HepG2 (cell line): ENCODE results near the gene MIGA2. TPM values are rescaled to one million over a fixed set of nuclear protein-coding genes. Genes with fewer than 3 reads are reported as not detected.

Source experiments
- JUNB ChIP-seq: sonication (generic); formaldehyde crosslinking; IDR thresholded peaks from 2 replicates; pipeline ENCODE4 v1.8.0; 2022; ENCODE audit warnings: missing genetic modification reagents, mild to moderate bottlenecking, borderline replicate concordance
- KLF9 ChIP-seq: IDR thresholded peaks from 2 replicates; pipeline ENCODE4 v1.6.1; 2016; ENCODE audit warnings: low read depth
- NKX3-1 ChIP-seq: sonication (generic); formaldehyde crosslinking; IDR thresholded peaks from 2 replicates; pipeline ENCODE4 v1.5.0; 2020; ENCODE audit warnings: missing genetic modification reagents
- POLR2AphosphoS2 ChIP-seq: IDR thresholded peaks from 2 replicates; pipeline ENCODE4 v1.6.1; 2011; ENCODE audit warnings: low read depth, low read length, improper control_type of control experiment
- RELA ChIP-seq: sonication (generic); formaldehyde crosslinking; IDR thresholded peaks from 2 replicates; pipeline ENCODE4 v1.4.0; 2020; ENCODE audit warnings: missing genetic modification reagents
- SP1 ChIP-seq, 2 experiments: fragments of 450-650 bp in 1 of 2; sonication (generic) in 1 of 2; formaldehyde crosslinking in 1 of 2; IDR thresholded peaks; 2 replicates each; pipeline versions ENCODE4 v1.4.0 to v1.6.1; 2016 to 2020; ENCODE audit warnings: missing genetic modification reagents in 1 of 2
- TAF15 ChIP-seq: fragments of 200-400 bp; formaldehyde crosslinking; IDR thresholded peaks from one replicate; pipeline ENCODE4 v1.6.1; 2018; ENCODE audit warnings: mild to moderate bottlenecking, low read depth, low read length; ENCODE audit not compliant: poor library complexity, severe bottlenecking
- ZBTB20 ChIP-seq: sonication (generic); formaldehyde crosslinking; IDR thresholded peaks from 2 replicates; pipeline ENCODE4 v1.8.1; 2023; ENCODE audit warnings: missing genetic modification reagents, low read depth, mild to moderate bottlenecking, borderline replicate concordance
- ZNF609 ChIP-seq: sonication (generic); formaldehyde crosslinking; IDR thresholded peaks from 2 replicates; pipeline ENCODE4 v1.4.0; 2020; ENCODE audit warnings: mild to moderate bottlenecking, missing genetic modification reagents, borderline replicate concordance
- ZNF724P ChIP-seq: sonication (generic); formaldehyde crosslinking; IDR thresholded peaks from 2 replicates; pipeline ENCODE4 v1.8.0; 2022; ENCODE audit warnings: missing genetic modification reagents, borderline replicate concordance
- ZNF768 ChIP-seq: sonication (generic); formaldehyde crosslinking; IDR thresholded peaks from 2 replicates; pipeline ENCODE4 v1.4.0; 2020; ENCODE audit warnings: missing genetic modification reagents
- polyA plus RNA-seq, 8 experiments: library from polyadenylated mRNA; depleted of rRNA in 3 of 8; stranded (reverse) in 7 of 8; unstranded in 1 of 8; fragments of >200 nt; fragmentation: Illumina TruSeq in 4 of 8; extraction: Trizol in 4 of 8; gene quantifications; 2 replicates each; pipeline versions ENCODE4 v1.2.1 to v1.2.3, GENCODE V29; 2011 to 2016; ENCODE audit warnings: low read depth in 4 of 8, missing spikeins in 1 of 8, mixed read lengths in 1 of 8; ENCODE audit not compliant: insufficient read depth in 1 of 8
- total RNA-seq, 5 experiments: library from RNA; depleted of rRNA; stranded (reverse); fragments of >200 nt; fragmentation: Illumina TruSeq; extraction: Trizol; gene quantifications; 2 replicates each; pipeline ENCODE4 v1.2.3, GENCODE V29; 2016; ENCODE audit warnings: low read depth in 1 of 5
- TF ChIP-seq, protein P1 (sequence below): IDR thresholded peaks from 2 replicates; pipeline ENCODE4 v1.6.1; 2016; ENCODE audit warnings: missing compliant biosample characterization, missing genetic modification reagents, borderline replicate concordance

MIGA2 gene
- total and polyA plus RNA-seq, 2 of the 13 experiments (the other 11 are each of a cell fraction or from before 2014, with no cell fraction given), result 10.8 to 17.1 TPM

DNA sequence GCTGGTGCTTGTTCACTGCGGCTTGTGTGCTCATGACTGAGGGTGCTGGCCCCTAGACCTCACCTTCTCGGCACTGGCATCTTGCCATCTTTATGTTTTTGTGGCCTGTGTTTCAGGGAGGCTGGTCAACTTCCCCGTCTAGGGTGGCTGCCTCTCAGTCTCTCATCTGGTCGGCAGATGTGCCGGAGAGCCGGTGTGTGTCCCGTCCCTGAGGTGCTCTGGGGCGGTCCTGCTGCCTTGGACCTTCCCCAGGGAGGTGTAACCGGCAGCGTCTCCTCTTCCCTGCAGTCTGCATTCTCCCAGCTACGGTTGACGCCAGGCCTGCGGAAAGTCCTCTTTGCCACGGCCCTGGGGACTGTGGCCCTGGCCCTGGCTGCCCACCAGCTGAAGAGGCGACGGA lies 5.6 kb downstream of the MIGA2 start (continued):
- no peak for TF ChIP-seq ZNF609 (CRISPR knock-in tag)
- TF ChIP-seq ZNF724P (CRISPR knock-in tag), result no peak
- TF ChIP-seq SP1 (IDR thresholded peaks at IDR 0.05), result no peak
- TF ChIP-seq SP1 (CRISPR knock-in tag; IDR thresholded peaks at IDR 0.05), result no peak
- no peak for TF ChIP-seq POLR2AphosphoS2
- TF ChIP-seq RELA (CRISPR knock-in tag), result no peak
- no peak for TF ChIP-seq TAF15
- TF ChIP-seq, protein P1, sequence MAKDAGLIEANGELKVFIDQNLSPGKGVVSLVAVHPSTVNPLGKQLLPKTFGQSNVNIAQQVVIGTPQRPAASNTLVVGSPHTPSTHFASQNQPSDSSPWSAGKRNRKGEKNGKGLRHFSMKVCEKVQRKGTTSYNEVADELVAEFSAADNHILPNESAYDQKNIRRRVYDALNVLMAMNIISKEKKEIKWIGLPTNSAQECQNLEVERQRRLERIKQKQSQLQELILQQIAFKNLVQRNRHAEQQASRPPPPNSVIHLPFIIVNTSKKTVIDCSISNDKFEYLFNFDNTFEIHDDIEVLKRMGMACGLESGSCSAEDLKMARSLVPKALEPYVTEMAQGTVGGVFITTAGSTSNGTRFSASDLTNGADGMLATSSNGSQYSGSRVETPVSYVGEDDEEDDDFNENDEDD (CRISPR knock-in tag), result no peak
- no peak for TF ChIP-seq ZBTB20
- TF ChIP-seq KLF9 (CRISPR knock-in tag), result no peak
- TF ChIP-seq NKX3-1, result no peak
- TF ChIP-seq ZNF768 (CRISPR knock-in tag), result no peak
- TF ChIP-seq JUNB, result no peak
- TF ChIP-seq, all 625 proteins: peak for 0
